Measurements from ENCODE around the gene SLC25A29. TPM values are rescaled to one million over a fixed set of nuclear protein-coding genes. Genes with fewer than 3 reads are reported as not detected.

Gene SLC25A29
- total and polyA plus RNA-seq, 2 of the 13 experiments (the other 11 are each of a cell fraction or from before 2014, with no cell fraction given), result 12.2 to 17.2 TPM

DNA sequence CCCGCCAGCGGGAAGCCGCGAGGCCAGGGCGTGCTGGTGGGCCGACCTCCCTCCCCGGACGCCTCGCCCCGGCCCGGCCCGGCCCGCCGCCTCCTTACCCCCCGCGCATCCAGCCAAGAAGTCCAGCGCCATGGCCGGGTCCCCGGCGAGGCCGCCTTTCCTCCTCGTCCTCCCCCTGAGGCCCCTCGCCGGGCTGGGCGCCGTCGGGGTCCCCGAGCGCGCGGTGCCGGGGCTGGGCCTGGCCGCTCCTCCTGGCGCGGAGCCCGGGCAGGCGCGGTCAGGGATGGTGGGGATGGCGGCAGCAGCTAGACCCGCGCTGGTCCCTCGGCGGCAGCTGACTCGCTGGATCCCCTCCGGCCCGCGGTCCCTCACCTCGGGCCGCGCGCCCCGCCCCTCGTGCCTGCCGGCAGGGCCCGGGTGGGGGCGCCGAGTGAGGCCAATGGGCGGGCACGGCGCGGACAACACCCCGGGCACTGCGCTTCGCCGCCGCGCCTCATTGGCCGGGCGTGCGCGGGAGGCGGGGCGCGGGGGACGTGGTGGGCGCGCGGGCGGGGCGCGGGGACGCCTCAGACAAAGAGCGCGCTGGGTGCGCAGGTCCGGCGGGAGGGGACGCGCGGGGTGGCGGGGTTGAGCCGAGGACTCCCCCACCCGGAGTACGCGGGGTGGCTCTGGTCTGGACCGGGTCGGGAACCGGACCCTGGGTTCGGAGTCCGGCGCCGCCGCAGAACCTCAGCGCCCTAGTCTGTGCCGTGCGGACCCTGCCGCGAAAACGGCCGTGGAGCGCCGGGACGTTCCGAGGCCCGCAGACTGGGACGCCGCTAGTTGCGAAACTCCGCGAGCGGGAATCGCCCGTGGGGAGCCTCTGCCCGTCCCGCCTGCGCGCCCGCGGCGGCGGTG is at the start of gene SLC25A29 (continued):
- TF ChIP-seq, protein P1, sequence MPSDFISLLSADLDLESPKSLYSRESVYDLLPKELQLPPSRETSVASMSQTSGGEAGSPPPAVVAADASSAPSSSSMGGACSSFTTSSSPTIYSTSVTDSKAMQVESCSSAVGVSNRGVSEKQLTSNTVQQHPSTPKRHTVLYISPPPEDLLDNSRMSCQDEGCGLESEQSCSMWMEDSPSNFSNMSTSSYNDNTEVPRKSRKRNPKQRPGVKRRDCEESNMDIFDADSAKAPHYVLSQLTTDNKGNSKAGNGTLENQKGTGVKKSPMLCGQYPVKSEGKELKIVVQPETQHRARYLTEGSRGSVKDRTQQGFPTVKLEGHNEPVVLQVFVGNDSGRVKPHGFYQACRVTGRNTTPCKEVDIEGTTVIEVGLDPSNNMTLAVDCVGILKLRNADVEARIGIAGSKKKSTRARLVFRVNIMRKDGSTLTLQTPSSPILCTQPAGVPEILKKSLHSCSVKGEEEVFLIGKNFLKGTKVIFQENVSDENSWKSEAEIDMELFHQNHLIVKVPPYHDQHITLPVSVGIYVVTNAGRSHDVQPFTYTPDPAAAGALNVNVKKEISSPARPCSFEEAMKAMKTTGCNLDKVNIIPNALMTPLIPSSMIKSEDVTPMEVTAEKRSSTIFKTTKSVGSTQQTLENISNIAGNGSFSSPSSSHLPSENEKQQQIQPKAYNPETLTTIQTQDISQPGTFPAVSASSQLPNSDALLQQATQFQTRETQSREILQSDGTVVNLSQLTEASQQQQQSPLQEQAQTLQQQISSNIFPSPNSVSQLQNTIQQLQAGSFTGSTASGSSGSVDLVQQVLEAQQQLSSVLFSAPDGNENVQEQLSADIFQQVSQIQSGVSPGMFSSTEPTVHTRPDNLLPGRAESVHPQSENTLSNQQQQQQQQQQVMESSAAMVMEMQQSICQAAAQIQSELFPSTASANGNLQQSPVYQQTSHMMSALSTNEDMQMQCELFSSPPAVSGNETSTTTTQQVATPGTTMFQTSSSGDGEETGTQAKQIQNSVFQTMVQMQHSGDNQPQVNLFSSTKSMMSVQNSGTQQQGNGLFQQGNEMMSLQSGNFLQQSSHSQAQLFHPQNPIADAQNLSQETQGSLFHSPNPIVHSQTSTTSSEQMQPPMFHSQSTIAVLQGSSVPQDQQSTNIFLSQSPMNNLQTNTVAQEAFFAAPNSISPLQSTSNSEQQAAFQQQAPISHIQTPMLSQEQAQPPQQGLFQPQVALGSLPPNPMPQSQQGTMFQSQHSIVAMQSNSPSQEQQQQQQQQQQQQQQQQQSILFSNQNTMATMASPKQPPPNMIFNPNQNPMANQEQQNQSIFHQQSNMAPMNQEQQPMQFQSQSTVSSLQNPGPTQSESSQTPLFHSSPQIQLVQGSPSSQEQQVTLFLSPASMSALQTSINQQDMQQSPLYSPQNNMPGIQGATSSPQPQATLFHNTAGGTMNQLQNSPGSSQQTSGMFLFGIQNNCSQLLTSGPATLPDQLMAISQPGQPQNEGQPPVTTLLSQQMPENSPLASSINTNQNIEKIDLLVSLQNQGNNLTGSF (CRISPR knock-in tag; IDR thresholded peaks at IDR 0.05), result no peak; the same call in 1 of the 2 replicates
- TF ChIP-seq ZFP82 (CRISPR knock-in tag; IDR thresholded peaks at IDR 0.05; ENCODE audit: borderline replicate concordance) (no peak), WIZ (CRISPR knock-in tag; IDR thresholded peaks at IDR 0.05) (0 out of 2 replicates have a peak, but pooled peaks have one; percentile 35), MLLT10 (CRISPR knock-in tag; IDR thresholded peaks at IDR 0.05) (no peak), SP4 (CRISPR knock-in tag; IDR thresholded peaks at IDR 0.05) (peak; percentile 83; the same call in 1 of the 2 replicates), SAFB2 (CRISPR knock-in tag; IDR thresholded peaks at IDR 0.05; ENCODE audit: borderline replicate concordance, low read depth) (0 out of 2 replicates have a peak, but pooled peaks have one; percentile 19), IKZF1 (IDR thresholded peaks at IDR 0.05) (no peak), MYNN (CRISPR knock-in tag; IDR thresholded peaks at IDR 0.05; ENCODE audit: low read depth) (no peak), HES4 (CRISPR knock-in tag; IDR thresholded peaks at IDR 0.05; ENCODE audit: borderline replicate concordance) (no peak; the same call in 1 of the 2 replicates)
- TF ChIP-seq, protein P2, sequence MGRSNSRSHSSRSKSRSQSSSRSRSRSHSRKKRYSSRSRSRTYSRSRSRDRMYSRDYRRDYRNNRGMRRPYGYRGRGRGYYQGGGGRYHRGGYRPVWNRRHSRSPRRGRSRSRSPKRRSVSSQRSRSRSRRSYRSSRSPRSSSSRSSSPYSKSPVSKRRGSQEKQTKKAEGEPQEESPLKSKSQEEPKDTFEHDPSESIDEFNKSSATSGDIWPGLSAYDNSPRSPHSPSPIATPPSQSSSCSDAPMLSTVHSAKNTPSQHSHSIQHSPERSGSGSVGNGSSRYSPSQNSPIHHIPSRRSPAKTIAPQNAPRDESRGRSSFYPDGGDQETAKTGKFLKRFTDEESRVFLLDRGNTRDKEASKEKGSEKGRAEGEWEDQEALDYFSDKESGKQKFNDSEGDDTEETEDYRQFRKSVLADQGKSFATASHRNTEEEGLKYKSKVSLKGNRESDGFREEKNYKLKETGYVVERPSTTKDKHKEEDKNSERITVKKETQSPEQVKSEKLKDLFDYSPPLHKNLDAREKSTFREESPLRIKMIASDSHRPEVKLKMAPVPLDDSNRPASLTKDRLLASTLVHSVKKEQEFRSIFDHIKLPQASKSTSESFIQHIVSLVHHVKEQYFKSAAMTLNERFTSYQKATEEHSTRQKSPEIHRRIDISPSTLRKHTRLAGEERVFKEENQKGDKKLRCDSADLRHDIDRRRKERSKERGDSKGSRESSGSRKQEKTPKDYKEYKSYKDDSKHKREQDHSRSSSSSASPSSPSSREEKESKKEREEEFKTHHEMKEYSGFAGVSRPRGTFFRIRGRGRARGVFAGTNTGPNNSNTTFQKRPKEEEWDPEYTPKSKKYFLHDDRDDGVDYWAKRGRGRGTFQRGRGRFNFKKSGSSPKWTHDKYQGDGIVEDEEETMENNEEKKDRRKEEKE (IDR thresholded peaks at IDR 0.05), result no peak
- TF ChIP-seq, protein P3, sequence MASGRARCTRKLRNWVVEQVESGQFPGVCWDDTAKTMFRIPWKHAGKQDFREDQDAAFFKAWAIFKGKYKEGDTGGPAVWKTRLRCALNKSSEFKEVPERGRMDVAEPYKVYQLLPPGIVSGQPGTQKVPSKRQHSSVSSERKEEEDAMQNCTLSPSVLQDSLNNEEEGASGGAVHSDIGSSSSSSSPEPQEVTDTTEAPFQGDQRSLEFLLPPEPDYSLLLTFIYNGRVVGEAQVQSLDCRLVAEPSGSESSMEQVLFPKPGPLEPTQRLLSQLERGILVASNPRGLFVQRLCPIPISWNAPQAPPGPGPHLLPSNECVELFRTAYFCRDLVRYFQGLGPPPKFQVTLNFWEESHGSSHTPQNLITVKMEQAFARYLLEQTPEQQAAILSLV (CRISPR knock-in tag; IDR thresholded peaks at IDR 0.05; ENCODE audit: borderline replicate concordance), result no peak
- TF ChIP-seq, protein P4, sequence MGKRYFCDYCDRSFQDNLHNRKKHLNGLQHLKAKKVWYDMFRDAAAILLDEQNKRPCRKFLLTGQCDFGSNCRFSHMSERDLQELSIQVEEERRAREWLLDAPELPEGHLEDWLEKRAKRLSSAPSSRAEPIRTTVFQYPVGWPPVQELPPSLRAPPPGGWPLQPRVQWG (CRISPR knock-in tag; IDR thresholded peaks at IDR 0.05; ENCODE audit: borderline replicate concordance, low read depth), result no peak
- TF ChIP-seq, protein P5, sequence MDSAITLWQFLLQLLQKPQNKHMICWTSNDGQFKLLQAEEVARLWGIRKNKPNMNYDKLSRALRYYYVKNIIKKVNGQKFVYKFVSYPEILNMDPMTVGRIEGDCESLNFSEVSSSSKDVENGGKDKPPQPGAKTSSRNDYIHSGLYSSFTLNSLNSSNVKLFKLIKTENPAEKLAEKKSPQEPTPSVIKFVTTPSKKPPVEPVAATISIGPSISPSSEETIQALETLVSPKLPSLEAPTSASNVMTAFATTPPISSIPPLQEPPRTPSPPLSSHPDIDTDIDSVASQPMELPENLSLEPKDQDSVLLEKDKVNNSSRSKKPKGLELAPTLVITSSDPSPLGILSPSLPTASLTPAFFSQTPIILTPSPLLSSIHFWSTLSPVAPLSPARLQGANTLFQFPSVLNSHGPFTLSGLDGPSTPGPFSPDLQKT (CRISPR knock-in tag; IDR thresholded peaks at IDR 0.05; ENCODE audit: borderline replicate concordance), result no peak
- TF ChIP-seq, protein P6, sequence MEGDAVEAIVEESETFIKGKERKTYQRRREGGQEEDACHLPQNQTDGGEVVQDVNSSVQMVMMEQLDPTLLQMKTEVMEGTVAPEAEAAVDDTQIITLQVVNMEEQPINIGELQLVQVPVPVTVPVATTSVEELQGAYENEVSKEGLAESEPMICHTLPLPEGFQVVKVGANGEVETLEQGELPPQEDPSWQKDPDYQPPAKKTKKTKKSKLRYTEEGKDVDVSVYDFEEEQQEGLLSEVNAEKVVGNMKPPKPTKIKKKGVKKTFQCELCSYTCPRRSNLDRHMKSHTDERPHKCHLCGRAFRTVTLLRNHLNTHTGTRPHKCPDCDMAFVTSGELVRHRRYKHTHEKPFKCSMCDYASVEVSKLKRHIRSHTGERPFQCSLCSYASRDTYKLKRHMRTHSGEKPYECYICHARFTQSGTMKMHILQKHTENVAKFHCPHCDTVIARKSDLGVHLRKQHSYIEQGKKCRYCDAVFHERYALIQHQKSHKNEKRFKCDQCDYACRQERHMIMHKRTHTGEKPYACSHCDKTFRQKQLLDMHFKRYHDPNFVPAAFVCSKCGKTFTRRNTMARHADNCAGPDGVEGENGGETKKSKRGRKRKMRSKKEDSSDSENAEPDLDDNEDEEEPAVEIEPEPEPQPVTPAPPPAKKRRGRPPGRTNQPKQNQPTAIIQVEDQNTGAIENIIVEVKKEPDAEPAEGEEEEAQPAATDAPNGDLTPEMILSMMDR (CRISPR knock-in tag; IDR thresholded peaks at IDR 0.05), result peak; percentile 9; the same call in 1 of the 2 replicates
